Epithelial cell of proximal tubule (primary cell): ENCODE results near the gene RBM38. TPM values are rescaled to one million over a fixed set of nuclear protein-coding genes. Genes with fewer than 3 reads are reported as not detected.

Experiments used
- DNase-seq: peaks from one replicate; pipeline ENCODE4 v3.0.0-alpha.2; 2011; ENCODE audit warnings: low read depth
- H3K4me3 ChIP-seq: 2 replicates; pipeline ENCODE4 v1.5.1; 2011; ENCODE audit warnings: low read depth, mild to moderate bottlenecking, low read length
- CTCF ChIP-seq: conservative IDR thresholded peaks from 2 replicates; pipeline ENCODE4 v1.5.1; 2012; ENCODE audit warnings: low read depth, mild to moderate bottlenecking, low read length
- total RNA-seq: library from RNA; depleted of rRNA; stranded (reverse); fragments of >200 nt; gene quantifications from 2 replicates; pipeline ENCODE4 v1.2.3, GENCODE V29; 2015

Gene RBM38
- total RNA-seq, 1 donor from 2014 or later = 36.8 TPM

DNA sequence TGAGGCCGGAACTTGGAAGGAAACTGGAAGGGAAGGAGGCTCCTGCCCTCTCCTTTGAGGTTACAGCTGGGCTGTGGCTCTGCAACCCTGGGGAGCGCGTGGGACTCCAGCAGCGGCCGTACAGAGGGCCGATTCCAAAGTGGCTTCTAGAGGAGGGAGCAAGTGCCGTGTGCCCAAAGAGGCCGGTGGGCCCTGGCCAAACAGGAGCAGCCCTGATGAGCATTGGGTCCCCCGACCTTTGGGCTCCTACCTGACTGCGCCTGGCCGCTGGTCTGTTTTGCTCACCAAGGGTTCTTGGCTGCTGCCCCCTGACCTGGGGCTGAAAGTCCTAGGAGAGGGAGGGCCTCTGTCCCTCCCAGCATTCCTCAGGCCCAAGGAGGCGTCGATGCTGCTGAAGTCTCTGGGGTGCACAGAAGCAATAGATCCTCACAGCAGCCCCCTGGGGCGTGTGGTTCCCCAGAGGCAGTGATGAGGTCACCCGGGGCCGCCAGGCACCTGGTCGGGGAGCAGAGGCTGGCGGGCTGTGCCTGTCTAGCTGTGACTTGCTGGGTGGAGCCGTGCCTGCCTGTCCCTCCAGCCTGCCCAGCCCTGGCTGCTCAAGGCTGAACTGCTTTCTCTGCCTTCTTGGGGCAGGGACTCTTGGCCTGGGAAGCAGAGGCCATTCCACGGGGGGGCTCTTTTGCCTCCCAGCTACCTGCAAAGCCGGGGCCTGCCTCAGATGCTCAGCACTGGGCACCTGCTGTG, 9.8 kb downstream of the RBM38 start:
- no peak for TF ChIP-seq CTCF
- DNase-seq = no peak
- H3K4me3 ChIP-seq = no peak overlapping the region

DNA sequence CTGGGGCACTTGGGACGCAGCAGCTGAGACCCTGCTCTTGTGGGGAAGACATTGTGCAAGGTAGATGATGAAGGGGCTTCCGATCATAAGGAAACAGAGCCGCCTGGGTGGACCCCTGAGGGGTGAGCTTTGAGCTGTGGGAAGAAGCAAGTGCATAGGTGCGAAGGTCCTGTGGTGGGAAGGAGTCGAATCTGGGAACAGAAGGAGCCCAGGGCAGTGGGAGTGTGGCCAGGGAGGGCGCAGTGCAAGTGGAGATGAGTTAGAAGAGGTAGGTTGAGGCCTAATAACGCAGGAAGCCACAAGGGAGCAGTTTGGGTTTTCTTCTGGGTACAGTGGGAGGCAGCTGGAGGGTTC, 10.3 kb downstream of the RBM38 start:
- no peak for DNase-seq
- no peak for TF ChIP-seq CTCF

GRCh38 chr20:57402206-57403125, 11.3 kb downstream of the RBM38 start:
- TF ChIP-seq CTCF = no peak
- DNase-seq = no peak
- no peak overlapping the region for H3K4me3 ChIP-seq

More for the DNA sequence above, 10.3 kb downstream of the RBM38 start:
- H3K4me3 ChIP-seq = no peak overlapping the region

DNA sequence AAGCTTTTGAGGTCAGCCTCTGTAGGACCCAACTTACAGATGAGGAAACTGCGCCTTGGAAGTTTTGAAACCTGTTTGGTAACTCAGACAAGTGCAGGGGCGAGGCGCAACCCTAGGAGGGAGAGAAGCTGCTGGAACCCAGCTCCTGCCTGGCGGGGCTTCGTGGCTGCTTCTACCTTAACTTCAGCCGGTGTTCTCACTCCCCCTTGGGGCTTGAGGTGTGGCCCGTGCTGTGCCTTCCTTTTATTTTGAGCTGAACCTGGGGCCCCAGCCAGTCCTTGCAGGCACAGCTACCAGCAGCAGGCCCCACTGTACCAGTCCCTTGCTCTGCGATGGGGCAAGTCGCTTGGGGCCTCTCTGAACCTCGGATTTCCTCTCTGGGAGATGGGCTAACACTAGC, 12.0 kb downstream of the RBM38 start:
- DNase-seq = no peak
- TF ChIP-seq CTCF = no peak

GRCh38 chr20:57404006-57404405, 12.8 kb downstream of the RBM38 start:
- no peak for DNase-seq
- no peak overlapping the region for H3K4me3 ChIP-seq
- TF ChIP-seq CTCF = no peak

More for the DNA sequence above, 12.0 kb downstream of the RBM38 start:
- no peak overlapping the region for H3K4me3 ChIP-seq

DNA sequence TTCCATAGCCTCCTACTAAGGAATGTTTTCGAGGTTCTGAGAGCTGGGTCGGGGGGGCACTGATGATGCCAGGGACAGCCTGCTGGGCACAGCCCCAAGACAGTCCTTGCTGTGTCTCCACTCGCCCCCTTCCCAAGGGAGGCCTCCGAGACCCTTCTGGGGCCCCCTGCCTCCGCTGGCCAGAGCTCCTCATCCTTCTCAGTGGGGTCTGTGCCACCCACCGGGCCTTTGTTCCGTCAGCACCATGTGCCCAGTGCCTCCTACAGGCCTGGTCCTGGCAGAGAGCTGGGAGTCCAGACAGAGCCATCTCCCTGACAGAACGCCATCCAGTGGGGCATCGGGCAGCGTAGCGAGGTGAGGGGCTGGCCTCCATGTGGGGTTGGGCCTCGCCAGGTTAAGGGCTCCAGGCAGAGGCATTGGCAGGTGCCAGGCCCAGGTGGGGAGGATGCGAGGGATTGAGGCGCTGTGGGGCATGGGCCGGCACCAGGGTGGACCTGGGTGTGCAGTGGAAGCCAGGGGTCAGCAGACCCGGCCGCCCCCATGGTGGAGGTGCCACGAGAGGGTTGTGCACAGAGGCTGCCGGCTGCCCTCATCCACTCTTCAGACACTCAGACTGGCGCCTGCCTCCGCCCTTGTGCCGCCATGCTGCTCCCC, 13.3 kb downstream of the RBM38 start:
- no peak for DNase-seq
- TF ChIP-seq CTCF = no peak

More for the DNA sequence above, 13.3 kb downstream of the RBM38 start:
- H3K4me3 ChIP-seq = no peak overlapping the region
